GM12873 (cell line): Measurements from ENCODE around the gene PAX7.
A peak's percentile ranks its signal among the peaks of the same experiment; 100 is the strongest.

Experiments used
- CTCF ChIP-seq: IDR thresholded peaks from 2 replicates; pipeline ENCODE4 v1.5.1; 2012; ENCODE audit warnings: low read depth, mild to moderate bottlenecking, moderate library complexity, low read length, control low read depth; ENCODE audit not compliant: insufficient read depth; ENCODE audit errors: missing control alignments

Gene PAX7

GRCh38 chr1:18608534-18608933 is 22.1 kb upstream of the PAX7 start:
- peak; percentile 27 for TF ChIP-seq CTCF

GRCh38 chr1:18611311-18611710 is 19.3 kb upstream of the PAX7 start:
- TF ChIP-seq CTCF = no peak

- no peak for TF ChIP-seq CTCF
These were observed 18.6 kb upstream of the PAX7 start for GRCh38 chr1:18612073-18612472.

GRCh38 chr1:18614069-18614735 is 16.4 kb upstream of the PAX7 start:
- TF ChIP-seq CTCF = no peak

GRCh38 chr1:18618546-18619466 is 11.8 kb upstream of the PAX7 start:
- TF ChIP-seq CTCF = no peak

- TF ChIP-seq CTCF = no peak
These were observed 11.2 kb upstream of the PAX7 start for GRCh38 chr1:18619467-18619835.

- no peak for TF ChIP-seq CTCF
These were observed 2.1 kb upstream of the PAX7 start for GRCh38 chr1:18628511-18628910.
